ENCODE results near the gene CAMKK2.

CAMKK2 gene

DNA sequence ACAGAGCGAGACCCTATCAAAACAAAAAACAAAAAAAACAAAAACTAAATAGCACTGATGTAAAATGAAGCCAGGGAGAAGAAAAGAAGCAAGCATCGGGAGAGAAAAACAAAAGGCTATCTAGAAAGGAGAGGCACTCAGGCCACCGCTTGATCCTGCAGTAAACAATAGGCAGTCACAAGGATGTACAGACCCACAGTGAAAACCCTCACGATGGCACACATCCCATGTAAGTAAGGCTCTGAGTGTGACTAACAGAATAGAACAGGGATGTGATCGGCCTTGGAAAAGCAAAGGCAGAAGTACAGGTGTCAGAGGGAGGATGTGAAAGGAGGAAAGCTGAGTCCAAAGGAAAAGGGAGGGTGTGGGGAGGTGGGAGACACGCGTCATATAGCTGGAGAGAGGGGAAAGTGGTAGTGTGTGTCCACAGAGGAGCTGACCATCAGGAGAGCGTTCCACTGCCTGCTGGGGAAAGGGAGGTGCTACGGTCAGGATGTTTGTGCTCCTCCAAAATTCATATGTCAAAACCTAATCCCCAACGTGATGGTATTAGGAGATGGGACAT is 31.5 kb downstream of the CAMKK2 start:
- Histone ChIP-seq H3K23ac (ENCODE audit: low read length) (no peak overlapping the region), H3K9ac (ENCODE audit: low read length) (no peak overlapping the region), H2BK5ac (ENCODE audit: low read length) (no peak overlapping the region), H3K27ac (ENCODE audit: low read depth, low read length) (no peak overlapping the region), H4K8ac (ENCODE audit: low read depth, low read length) (no peak overlapping the region), H3K4ac (ENCODE audit: low read depth, low read length) (no peak overlapping the region), H3K79me2 (ENCODE audit: control insufficient read depth, insufficient read depth, low read length) (no peaks in the 10 kb centered on the region), H4K5ac (ENCODE audit: low read length) (no peak overlapping the region), H3K18ac (ENCODE audit: low read length) (no peak overlapping the region), H2AK5ac (ENCODE audit: low read length) (no peak overlapping the region), H2BK120ac (ENCODE audit: low read depth, low read length) (no peak overlapping the region), H2BK15ac (replicated peaks; ENCODE audit: low read depth) (no peak overlapping the region), H3K36me3 (ENCODE audit: control insufficient read depth, insufficient read depth, low read length) (peaks cover 28% of the 10 kb centered on the region), H3K56ac (ENCODE audit: low read length) (no peak overlapping the region), H3K4me3 (ENCODE audit: low read length) (no peak overlapping the region), H3K79me1 (ENCODE audit: low read length) (peaks cover 2% of the 10 kb centered on the region), H3K4me1 (ENCODE audit: control insufficient read depth, low read depth, low read length) (no peaks in the 10 kb centered on the region), H3K27me3 (ENCODE audit: insufficient read depth, low read length, poor library complexity) (no peaks in the 10 kb centered on the region), H3K4me2 (ENCODE audit: low read length) (no peak overlapping the region)
- DNase-seq = no peak
- WGBS (ENCODE audit: extremely low coverage, insufficient coverage, low lambda C conversion rate) = no CpG with 5 or more reads among the region's 10 CpGs

GRCh38 chr12:121264135-121264534 is 32.4 kb downstream of the CAMKK2 start:
- no peak overlapping the region for H4K8ac ChIP-seq (ENCODE audit: low read depth, low read length)
- H3K79me1 ChIP-seq (ENCODE audit: low read length) = peaks cover 2% of the 10 kb centered on the region
- no CpG with 5 or more reads among the region's 8 CpGs for WGBS (ENCODE audit: extremely low coverage, insufficient coverage, low lambda C conversion rate)

GRCh38 chr12:121263206-121263935 is 33.1 kb downstream of the CAMKK2 start:
- no peak overlapping the region for H3K27ac ChIP-seq (ENCODE audit: low read depth, low read length)
- H3K36me3 ChIP-seq (ENCODE audit: control insufficient read depth, insufficient read depth, low read length) = peaks cover 24% of the 10 kb centered on the region
- no peak overlapping the region for H4K8ac ChIP-seq (ENCODE audit: low read depth, low read length)
- no peak overlapping the region for H3K23ac ChIP-seq (ENCODE audit: low read length)
- H3K9ac ChIP-seq (ENCODE audit: low read length) = no peak overlapping the region
- no peak overlapping the region for H2BK120ac ChIP-seq (ENCODE audit: low read depth, low read length)
- no peaks in the 10 kb centered on the region for H3K27me3 ChIP-seq (ENCODE audit: insufficient read depth, low read length, poor library complexity)
- no peaks in the 10 kb centered on the region for H3K79me2 ChIP-seq (ENCODE audit: control insufficient read depth, insufficient read depth, low read length)
- no peak overlapping the region for H3K4me2 ChIP-seq (ENCODE audit: low read length)
- DNase-seq = no peak
- H4K5ac ChIP-seq (ENCODE audit: low read length) = no peak overlapping the region
- WGBS (ENCODE audit: extremely low coverage, insufficient coverage, low lambda C conversion rate) = no CpG with 5 or more reads among the region's 10 CpGs
- H3K4me1 ChIP-seq (ENCODE audit: control insufficient read depth, low read depth, low read length) = no peaks in the 10 kb centered on the region
- H3K79me1 ChIP-seq (ENCODE audit: low read length) = peaks cover 2% of the 10 kb centered on the region
- H3K4me3 ChIP-seq (ENCODE audit: low read length) = no peak overlapping the region
- no peak overlapping the region for H2BK5ac ChIP-seq (ENCODE audit: low read length)
- H3K4ac ChIP-seq (ENCODE audit: low read depth, low read length) = no peak overlapping the region
- H3K18ac ChIP-seq (ENCODE audit: low read length) = no peak overlapping the region
- no peak overlapping the region for H2AK5ac ChIP-seq (ENCODE audit: low read length)
- no peak overlapping the region for H2BK15ac ChIP-seq (replicated peaks; ENCODE audit: low read depth)
- H3K56ac ChIP-seq (ENCODE audit: low read length) = no peak overlapping the region

More at GRCh38 chr12:121264135-121264534, 32.4 kb downstream of the CAMKK2 start:
- Histone ChIP-seq H4K5ac (ENCODE audit: low read length) (no peak overlapping the region), H3K79me2 (ENCODE audit: control insufficient read depth, insufficient read depth, low read length) (no peaks in the 10 kb centered on the region), H2BK15ac (replicated peaks; ENCODE audit: low read depth) (no peak overlapping the region), H2BK5ac (ENCODE audit: low read length) (no peak overlapping the region), H3K4me3 (ENCODE audit: low read length) (no peak overlapping the region), H2AK5ac (ENCODE audit: low read length) (no peak overlapping the region), H3K27ac (ENCODE audit: low read depth, low read length) (no peak overlapping the region), H3K36me3 (ENCODE audit: control insufficient read depth, insufficient read depth, low read length) (peaks cover 29% of the 10 kb centered on the region), H3K56ac (ENCODE audit: low read length) (no peak overlapping the region), H3K4me2 (ENCODE audit: low read length) (no peak overlapping the region), H3K18ac (ENCODE audit: low read length) (no peak overlapping the region), H3K9ac (ENCODE audit: low read length) (no peak overlapping the region), H3K4ac (ENCODE audit: low read depth, low read length) (no peak overlapping the region), H3K27me3 (ENCODE audit: insufficient read depth, low read length, poor library complexity) (no peaks in the 10 kb centered on the region), H2BK120ac (ENCODE audit: low read depth, low read length) (no peak overlapping the region), H3K23ac (ENCODE audit: low read length) (no peak overlapping the region), H3K4me1 (ENCODE audit: control insufficient read depth, low read depth, low read length) (no peaks in the 10 kb centered on the region)
- no peak for DNase-seq

DNA sequence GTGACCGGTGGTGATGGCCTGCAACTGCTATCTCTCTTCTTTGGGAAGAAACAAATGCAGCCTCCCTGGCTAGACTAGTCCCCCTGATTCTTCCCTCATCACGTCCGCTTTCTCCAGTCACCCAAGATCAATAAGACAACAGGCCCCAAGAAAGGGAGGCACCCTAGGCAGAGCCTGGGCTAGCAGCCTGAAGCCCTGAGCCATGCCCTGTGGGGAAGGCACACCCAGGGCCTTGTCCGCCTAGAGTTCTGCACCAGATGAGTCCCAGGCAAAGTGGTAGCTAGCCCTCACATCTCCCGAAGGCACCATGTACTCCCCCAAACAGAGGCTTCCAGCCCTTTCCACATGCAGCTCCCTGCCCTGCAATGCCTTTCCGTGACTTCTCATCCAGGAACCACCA is 35.1 kb downstream of the CAMKK2 start:
- DNase-seq = no peak
- no peaks in the 10 kb centered on the region for H3K79me2 ChIP-seq (ENCODE audit: control insufficient read depth, insufficient read depth, low read length)
- H2AK5ac ChIP-seq (ENCODE audit: low read length) = no peak overlapping the region
- peaks cover 26% of the 10 kb centered on the region for H3K36me3 ChIP-seq (ENCODE audit: control insufficient read depth, insufficient read depth, low read length)
- H3K56ac ChIP-seq (ENCODE audit: low read length) = no peak overlapping the region
- no peaks in the 10 kb centered on the region for H3K4me1 ChIP-seq (ENCODE audit: control insufficient read depth, low read depth, low read length)
- no peak overlapping the region for H4K5ac ChIP-seq (ENCODE audit: low read length)
- H3K4me2 ChIP-seq (ENCODE audit: low read length) = no peak overlapping the region
- no peak overlapping the region for H3K4me3 ChIP-seq (ENCODE audit: low read length)
- no peak overlapping the region for H2BK5ac ChIP-seq (ENCODE audit: low read length)
- no peak overlapping the region for H3K27ac ChIP-seq (ENCODE audit: low read depth, low read length)
- no peak overlapping the region for H3K4ac ChIP-seq (ENCODE audit: low read depth, low read length)
- H4K8ac ChIP-seq (ENCODE audit: low read depth, low read length) = no peak overlapping the region
- H3K79me1 ChIP-seq (ENCODE audit: low read length) = peaks cover 2% of the 10 kb centered on the region
- H2BK120ac ChIP-seq (ENCODE audit: low read depth, low read length) = no peak overlapping the region
- no CpG with 5 or more reads among the region's 6 CpGs for WGBS (ENCODE audit: extremely low coverage, insufficient coverage, low lambda C conversion rate)
- no peak overlapping the region for H2BK15ac ChIP-seq (replicated peaks; ENCODE audit: low read depth)
- no peak overlapping the region for H3K9ac ChIP-seq (ENCODE audit: low read length)
- no peaks in the 10 kb centered on the region for H3K27me3 ChIP-seq (ENCODE audit: insufficient read depth, low read length, poor library complexity)
- H3K23ac ChIP-seq (ENCODE audit: low read length) = no peak overlapping the region
- H3K18ac ChIP-seq (ENCODE audit: low read length) = no peak overlapping the region

- H4K5ac ChIP-seq (ENCODE audit: low read length) = no peak overlapping the region
- no peak overlapping the region for H2BK5ac ChIP-seq (ENCODE audit: low read length)
- no peak overlapping the region for H3K56ac ChIP-seq (ENCODE audit: low read length)
- H2BK120ac ChIP-seq (ENCODE audit: low read depth, low read length) = no peak overlapping the region
- peaks cover 2% of the 10 kb centered on the region for H3K79me1 ChIP-seq (ENCODE audit: low read length)
- H3K4ac ChIP-seq (ENCODE audit: low read depth, low read length) = no peak overlapping the region
- no peak overlapping the region for H3K27ac ChIP-seq (ENCODE audit: low read depth, low read length)
- no peak for DNase-seq
- no peak overlapping the region for H3K4me3 ChIP-seq (ENCODE audit: low read length)
- no peak overlapping the region for H2BK15ac ChIP-seq (replicated peaks; ENCODE audit: low read depth)
- H3K4me1 ChIP-seq (ENCODE audit: control insufficient read depth, low read depth, low read length) = no peaks in the 10 kb centered on the region
- no peak overlapping the region for H4K8ac ChIP-seq (ENCODE audit: low read depth, low read length)
- H2AK5ac ChIP-seq (ENCODE audit: low read length) = no peak overlapping the region
- no peaks in the 10 kb centered on the region for H3K79me2 ChIP-seq (ENCODE audit: control insufficient read depth, insufficient read depth, low read length)
- no CpG with 5 or more reads among the region's 7 CpGs for WGBS (ENCODE audit: extremely low coverage, insufficient coverage, low lambda C conversion rate)
- peaks cover 26% of the 10 kb centered on the region for H3K36me3 ChIP-seq (ENCODE audit: control insufficient read depth, insufficient read depth, low read length)
- no peak overlapping the region for H3K9ac ChIP-seq (ENCODE audit: low read length)
- H3K4me2 ChIP-seq (ENCODE audit: low read length) = no peak overlapping the region
- H3K27me3 ChIP-seq (ENCODE audit: insufficient read depth, low read length, poor library complexity) = no peaks in the 10 kb centered on the region
- H3K18ac ChIP-seq (ENCODE audit: low read length) = no peak overlapping the region
- H3K23ac ChIP-seq (ENCODE audit: low read length) = no peak overlapping the region
Observed at GRCh38 chr12:121260091-121260490, 36.4 kb downstream of the CAMKK2 start.
